HG03457 (cell line): ENCODE measurements around the gene KRTAP10-9.
"Not testable (repeated sequence)": the region's sequence is repeated elsewhere in the genome, so short reads cannot be mapped to it uniquely, and the experiment has no call there.

ENCODE experiments used
- ATAC-seq: cut with Tn5 transposase; IDR thresholded peaks from one replicate; pipeline ENCODE4 v1.9.1; 2021; ENCODE audit warnings: moderate number of reproducible peaks; ENCODE audit not compliant: unreplicated experiment

KRTAP10-9 gene

GRCh38 chr21:44613386-44614155 is 13.3 kb upstream of the KRTAP10-9 start:
- ATAC-seq: no peak

DNA sequence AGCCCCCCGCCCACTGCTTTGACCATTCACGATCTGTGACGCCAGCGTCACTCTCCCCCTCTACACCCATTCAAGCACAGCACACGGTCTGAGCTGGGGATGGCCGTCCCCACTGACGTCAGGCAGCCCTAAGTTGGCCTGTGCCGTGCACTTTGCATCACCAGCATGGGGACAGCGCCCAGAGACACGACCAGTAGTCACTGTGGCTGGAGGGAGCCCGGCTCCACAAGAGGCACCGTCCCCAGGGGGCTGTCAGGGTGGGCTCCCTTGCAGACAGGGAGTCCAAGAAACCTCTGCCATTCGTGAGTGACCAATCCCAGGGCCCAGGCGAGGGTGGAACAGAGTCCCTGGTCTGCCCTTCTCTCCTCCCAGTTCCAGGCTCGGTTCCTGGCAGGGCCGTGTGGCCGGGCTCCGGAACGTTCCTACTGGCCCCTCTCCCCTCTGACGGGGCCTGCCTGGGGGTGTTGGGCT is 12.7 kb upstream of the KRTAP10-9 start:
- ATAC-seq: no peak

DNA sequence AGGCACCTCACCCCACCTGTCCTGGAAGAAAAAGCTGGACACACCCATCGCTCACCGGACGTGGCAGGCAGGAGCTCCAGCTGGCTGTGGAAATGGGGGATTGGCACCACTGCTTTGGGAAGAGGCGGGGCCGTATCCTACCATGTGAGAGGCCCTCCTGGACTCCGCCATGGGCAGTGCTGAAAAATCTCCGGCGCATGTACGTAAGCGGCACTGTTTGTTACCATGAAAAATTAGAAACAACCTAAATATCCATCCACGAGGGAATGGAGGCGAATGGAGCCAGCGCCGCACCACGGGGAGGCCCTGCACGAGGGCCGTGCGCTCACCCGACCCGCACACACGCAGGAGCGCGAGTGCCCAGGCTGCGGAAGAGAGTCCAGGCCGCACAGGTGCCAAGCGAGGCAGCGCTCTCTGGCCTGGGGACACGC is 11.9 kb upstream of the KRTAP10-9 start:
- ATAC-seq: no peak

DNA sequence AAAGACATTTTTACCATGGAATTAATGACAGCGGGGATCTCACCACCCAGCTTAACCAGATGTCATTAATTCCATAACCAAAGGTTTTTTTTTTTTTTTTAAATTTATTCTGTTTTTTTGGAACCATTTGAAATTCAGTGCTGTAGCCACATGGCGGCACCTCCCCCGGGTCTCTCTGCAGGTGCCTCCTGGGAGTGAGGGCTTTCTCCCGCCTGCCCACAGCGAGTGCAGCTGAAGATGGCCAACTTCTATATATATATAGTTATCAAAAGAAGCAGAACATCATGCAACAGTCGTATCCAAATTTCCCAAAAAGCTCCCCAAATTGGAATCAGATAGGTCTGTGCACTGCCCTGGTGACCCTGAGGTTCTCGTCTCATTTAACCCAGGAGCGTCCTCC is 11.4 kb upstream of the KRTAP10-9 start:
- no peak for ATAC-seq

DNA sequence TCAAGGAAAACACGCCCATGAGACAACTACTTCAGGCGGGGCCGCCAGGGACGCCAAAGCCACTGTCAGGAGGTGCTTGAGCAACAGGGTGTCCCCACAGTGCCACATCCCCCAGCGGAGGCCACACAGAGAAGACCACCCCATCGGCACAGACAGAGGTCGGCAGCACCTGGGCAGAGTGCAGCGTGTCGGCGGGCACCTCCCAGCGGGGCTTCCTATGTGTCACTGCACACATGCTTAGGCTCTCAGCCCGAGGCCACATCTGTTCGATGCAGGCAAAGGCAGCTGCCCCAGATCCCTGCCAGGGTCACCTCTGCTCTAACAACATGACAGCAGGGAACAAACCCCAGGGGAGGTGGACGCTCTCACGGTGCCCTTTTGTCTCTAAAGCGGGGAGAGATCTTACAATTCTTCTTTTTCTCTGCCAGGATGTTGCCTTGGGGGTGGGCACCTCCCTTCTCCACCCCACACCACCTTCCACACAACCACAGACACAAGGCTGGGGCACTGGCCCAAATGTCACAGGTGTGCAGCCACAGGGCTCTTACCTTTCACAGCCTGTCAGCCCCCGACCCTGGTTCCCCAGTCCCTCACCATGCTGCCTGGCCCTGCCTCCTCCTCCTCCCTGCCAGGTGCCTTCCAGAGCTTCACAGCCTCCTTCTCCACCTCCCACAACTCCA is 10.8 kb upstream of the KRTAP10-9 start:
- ATAC-seq: no peak

DNA sequence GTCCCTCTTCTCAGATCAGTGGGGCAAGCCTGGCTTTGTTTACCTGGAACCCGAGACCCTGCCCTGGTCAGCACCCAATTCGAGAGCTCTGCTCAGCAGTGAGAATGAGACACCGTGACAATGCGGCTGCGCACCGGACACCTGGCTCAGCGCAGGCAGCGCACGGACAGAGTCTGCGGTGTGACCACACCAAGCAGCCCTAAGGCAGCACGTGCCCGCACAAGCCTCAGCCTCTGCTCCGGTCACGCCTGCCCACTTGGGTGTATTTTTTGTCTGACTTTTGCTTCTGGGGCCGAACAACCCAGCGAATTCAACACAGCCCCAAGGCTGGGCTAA is 10.3 kb upstream of the KRTAP10-9 start:
- no peak for ATAC-seq

GRCh38 chr21:44617071-44617501 is 9.8 kb upstream of the KRTAP10-9 start:
- ATAC-seq: no peak

- ATAC-seq: no peak
Measured at GRCh38 chr21:44618504-44618903, 8.4 kb upstream of the KRTAP10-9 start.

GRCh38 chr21:44618909-44619308 is 8.0 kb upstream of the KRTAP10-9 start:
- ATAC-seq: no peak

GRCh38 chr21:44619886-44620285 is 7.0 kb upstream of the KRTAP10-9 start:
- ATAC-seq: no peak

GRCh38 chr21:44623575-44623974 is 3.3 kb upstream of the KRTAP10-9 start:
- ATAC-seq: no peak

DNA sequence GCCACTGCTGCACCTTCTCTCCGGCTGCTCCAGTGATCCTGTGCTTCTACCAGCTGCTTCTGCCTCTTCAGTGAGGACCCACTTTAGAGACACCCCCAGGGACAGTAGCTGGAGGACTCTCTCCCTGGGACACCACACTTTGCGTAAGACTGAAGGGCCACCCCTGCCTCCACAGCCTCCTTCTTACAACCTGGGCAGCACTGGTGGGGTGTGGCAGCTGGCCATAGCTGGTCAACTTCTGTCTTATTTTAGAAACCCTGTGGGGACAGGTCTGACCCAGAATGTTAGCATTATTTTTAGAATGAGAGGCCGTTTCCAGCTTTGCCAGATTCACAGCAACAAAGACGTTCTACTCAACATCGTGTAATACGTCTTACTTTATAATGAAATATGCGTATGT is 1.1 kb upstream of the KRTAP10-9 start:
- no peak for ATAC-seq

DNA sequence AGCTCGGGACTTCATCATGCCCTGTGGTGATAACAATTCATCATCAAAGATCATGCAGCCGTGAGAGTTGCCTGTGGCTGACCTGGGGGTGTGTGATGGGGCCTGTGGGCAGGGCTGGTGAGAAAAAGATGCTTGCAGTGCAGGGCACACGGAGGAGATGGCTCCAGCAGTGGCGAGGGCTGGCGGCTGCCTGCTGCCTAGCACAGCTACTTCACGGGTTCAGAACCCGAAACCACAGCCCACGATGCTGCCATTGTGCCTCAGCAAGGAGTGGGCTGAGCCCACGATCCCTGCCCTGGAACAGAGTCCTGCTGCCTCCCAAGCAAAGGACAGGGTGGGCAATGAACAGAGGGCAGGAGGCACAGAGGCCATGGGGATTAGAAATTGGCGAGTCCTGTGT is 631 bp upstream of the KRTAP10-9 start:
- ATAC-seq: no peak

- ATAC-seq: not testable (repeated sequence)
Measured at GRCh38 chr21:44627181-44627822, 409 bp downstream of the KRTAP10-9 start.

DNA sequence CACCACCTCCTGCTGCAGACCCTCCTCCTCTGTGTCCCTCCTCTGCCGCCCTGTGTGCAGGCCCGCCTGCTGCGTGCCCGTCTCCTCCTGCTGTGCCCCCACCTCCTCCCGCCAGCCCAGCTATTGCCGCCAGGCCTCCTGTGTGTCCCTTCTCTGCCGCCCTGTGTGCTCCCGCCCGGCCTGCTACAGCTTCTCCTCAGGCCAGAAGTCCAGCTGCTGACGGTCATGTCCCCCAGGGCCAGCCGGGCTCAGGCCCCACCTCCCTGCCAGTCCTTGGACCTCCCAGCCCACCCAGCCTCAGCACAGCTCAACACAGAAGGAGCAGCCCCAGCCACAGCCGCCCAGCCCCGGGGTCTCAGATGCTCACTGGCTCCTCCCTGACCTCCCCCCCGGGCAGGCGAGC is 939 bp downstream of the KRTAP10-9 start:
- ATAC-seq: not testable (repeated sequence)

GRCh38 chr21:44628707-44629391 is 2.0 kb downstream of the KRTAP10-9 start:
- ATAC-seq: no peak

DNA sequence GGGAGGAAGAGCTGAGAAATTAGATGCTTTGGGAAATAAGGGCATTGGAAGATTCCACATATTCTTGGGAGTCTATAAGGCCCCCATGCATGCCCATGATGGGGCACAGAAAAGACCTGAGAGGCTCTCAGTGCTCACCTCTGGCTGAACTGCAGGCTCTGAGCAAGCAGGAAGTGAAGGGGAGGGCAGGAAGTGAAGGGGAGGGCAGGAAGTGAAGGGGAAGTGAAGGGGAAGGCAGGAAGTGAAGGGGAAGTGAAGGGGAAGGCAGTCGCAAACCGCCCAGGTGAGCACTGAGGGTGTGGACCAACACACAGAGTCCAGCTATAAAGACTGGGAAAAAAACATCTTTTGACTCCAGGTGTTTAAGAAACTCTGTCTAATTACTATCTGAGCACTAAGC is 3.5 kb downstream of the KRTAP10-9 start:
- ATAC-seq: no peak

DNA sequence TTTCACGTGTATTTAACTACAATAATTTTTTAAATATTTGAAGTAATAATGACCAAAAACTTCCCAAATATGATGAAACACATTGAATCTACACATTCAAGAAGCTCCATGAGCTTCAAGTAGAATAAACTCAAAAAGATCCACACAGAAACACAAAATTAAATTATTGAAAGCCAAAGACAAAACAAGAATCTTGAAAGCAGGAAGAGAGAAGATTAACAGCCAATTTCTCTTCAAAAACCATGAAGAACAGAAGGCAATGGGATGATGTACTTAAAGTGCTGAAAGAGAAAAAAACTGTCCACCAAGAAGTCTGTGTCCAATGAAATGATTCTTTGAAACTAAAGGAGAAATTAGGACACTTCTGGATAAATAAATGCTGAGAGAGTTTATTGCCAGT is 5.2 kb downstream of the KRTAP10-9 start:
- ATAC-seq: no peak

DNA sequence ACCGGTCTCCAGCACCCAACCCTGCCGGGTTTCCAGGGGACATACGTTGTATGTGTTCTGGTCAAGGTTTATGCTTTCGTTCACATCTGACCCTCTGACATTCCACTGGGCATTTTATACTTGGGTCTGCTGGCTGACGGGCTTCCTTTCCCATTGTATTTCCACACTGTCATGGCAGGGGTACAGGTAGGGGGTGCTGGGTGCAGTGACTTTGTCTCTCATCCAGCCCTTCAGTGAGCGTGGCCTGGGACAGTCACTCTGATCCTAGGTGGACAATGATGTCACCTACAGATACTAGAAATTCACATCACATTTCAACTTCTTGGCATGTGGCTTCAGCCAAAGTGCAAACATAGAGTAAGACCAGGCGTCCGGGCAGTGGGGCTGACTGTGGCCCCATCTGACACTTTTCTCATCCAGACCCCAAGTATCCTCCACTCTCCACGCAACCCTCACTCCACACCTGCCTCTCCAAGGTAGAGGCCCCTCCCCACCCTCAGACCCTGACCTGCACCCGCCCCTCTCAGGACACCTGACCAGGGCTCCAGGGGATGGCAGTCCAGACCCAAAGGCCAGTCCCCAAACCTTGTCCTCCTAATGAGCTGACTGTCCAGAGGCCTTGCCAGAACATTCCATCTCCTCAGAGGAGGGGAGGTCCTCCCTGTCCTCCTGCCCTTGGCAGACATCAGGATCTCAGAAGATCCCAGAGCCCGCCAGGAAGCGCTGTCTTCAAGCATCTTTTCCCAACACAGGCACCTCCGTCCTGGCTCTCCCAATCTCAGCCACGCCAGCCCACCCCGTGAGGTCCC is 9.5 kb downstream of the KRTAP10-9 start:
- ATAC-seq: no peak

GRCh38 chr21:44637018-44637850 is 10.3 kb downstream of the KRTAP10-9 start, which contains the start of gene KRTAP10-10:
Gene KRTAP10-10 (plus strand): TSS chr21:44637356. CDS start chr21:44637418, 62 bp downstream.
- no peak for ATAC-seq
